Nephron progenitor cell (in vitro differentiated cells): ENCODE results near the gene RACK1.

Source experiments
- DNase-seq: peaks from one replicate; pipeline ENCODE4 v3.0.0; 2021
- H3K27ac Mint-ChIP-seq: 2 replicates; pipeline ENCODE4 v1.8.0; 2021; ENCODE audit warnings: mild to moderate bottlenecking, moderate library complexity, mixed read lengths
- H3K27me3 Mint-ChIP-seq: 2 replicates; pipeline ENCODE4 v1.8.0; 2021; ENCODE audit warnings: mild to moderate bottlenecking, low read depth, mixed read lengths; ENCODE audit not compliant: poor library complexity
- H3K36me3 Mint-ChIP-seq: 2 replicates; pipeline ENCODE4 v1.8.0; 2021; ENCODE audit warnings: low read depth, mixed read lengths
- H3K4me1 Mint-ChIP-seq: 2 replicates; pipeline ENCODE4 v1.8.0; 2021; ENCODE audit warnings: mixed read lengths
- H3K4me3 Mint-ChIP-seq: 2 replicates; pipeline ENCODE4 v1.8.0; 2021; ENCODE audit warnings: mild to moderate bottlenecking, moderate library complexity, mixed read lengths
- H3K9me3 Mint-ChIP-seq: 2 replicates; pipeline ENCODE4 v1.8.0; 2021; ENCODE audit warnings: mild to moderate bottlenecking, moderate library complexity, mixed read lengths
- CTCF ChIP-seq: fragments of 200-600 bp; sonication (generic); IDR thresholded peaks from 2 replicates; pipeline ENCODE4 v1.5.0; 2021; ENCODE audit warnings: antibody characterized with exemption

Gene RACK1

DNA sequence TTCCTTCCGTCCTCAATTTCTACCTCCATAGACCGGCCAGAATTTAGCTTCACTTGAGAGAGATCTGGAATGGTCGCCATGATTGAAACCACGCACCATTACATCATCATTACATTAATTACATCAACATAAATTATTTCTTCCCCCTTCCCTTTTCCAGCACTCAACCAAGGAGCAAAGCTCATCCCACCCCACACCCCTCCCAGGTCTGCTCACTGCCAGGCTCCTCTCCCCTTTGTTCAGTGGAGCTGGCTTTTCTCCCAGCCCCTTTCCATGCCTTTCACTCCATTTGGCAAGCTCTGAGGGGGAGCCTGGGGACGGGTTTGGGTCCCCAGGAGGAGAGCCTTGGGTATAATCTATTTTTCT, 8.4 kb downstream of the RACK1 start:
- H3K36me3 Mint-ChIP-seq = peaks cover 51% of the 10 kb centered on the region
- no peak for DNase-seq
- no peak overlapping the region for H3K4me3 Mint-ChIP-seq
- TF ChIP-seq CTCF = no peak
- H3K27me3 Mint-ChIP-seq = peaks cover 5% of the 10 kb centered on the region
- no peaks in the 10 kb centered on the region for H3K9me3 Mint-ChIP-seq
- peaks cover 10% of the 10 kb centered on the region for H3K4me1 Mint-ChIP-seq
- H3K27ac Mint-ChIP-seq = peak overlapping the region; percentile 96

GRCh38 chr5:181234455-181235306, 9.0 kb downstream of the RACK1 start:
- Mint-ChIP-seq H3K9me3 (no peaks in the 10 kb centered on the region), H3K27ac (peak overlapping the region; percentile 96), H3K36me3 (peaks cover 54% of the 10 kb centered on the region), H3K27me3 (peaks cover 5% of the 10 kb centered on the region), H3K4me3 (no peak overlapping the region), H3K4me1 (peaks cover 10% of the 10 kb centered on the region)
- no peak for TF ChIP-seq CTCF
- DNase-seq = no peak

DNA sequence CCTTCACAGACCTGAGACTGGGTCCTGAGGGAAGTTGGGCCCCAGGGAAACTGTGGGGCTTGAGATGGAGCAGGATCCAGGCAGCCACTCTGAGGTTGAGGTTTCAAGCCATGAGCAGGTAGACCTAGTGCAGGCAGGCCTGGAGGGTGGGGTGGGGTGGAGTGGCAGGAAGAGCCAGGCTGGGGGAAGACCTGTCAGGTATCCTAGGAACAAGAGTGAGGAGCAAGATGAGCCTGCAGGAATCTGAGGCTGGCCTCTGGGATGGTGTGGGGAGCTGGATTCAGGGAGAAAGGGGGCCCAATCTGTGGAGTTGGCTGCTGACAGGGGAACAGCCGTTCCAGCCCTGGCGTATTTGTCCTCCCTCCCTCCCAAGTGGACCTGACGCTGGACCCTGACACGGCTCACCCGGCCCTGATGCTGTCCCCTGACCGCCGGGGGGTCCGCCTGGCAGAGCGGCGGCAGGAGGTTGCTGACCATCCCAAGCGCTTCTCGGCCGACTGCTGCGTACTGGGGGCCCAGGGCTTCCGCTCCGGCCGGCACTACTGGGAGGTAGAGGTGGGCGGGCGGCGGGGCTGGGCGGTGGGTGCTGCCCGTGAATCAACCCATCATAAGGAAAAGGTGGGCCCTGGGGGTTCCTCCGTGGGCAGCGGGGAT, 9.8 kb downstream of the RACK1 start:
- TF ChIP-seq CTCF = no peak
- peaks cover 7% of the 10 kb centered on the region for H3K27me3 Mint-ChIP-seq
- no peak overlapping the region for H3K4me3 Mint-ChIP-seq
- no peak for DNase-seq
- no peaks in the 10 kb centered on the region for H3K9me3 Mint-ChIP-seq
- H3K4me1 Mint-ChIP-seq = peaks cover 3% of the 10 kb centered on the region
- H3K36me3 Mint-ChIP-seq = peaks cover 54% of the 10 kb centered on the region
- H3K27ac Mint-ChIP-seq = peak overlapping the region; percentile 92

GRCh38 chr5:181233088-181233800, 10.5 kb downstream of the RACK1 start:
- H3K36me3 Mint-ChIP-seq = peaks cover 47% of the 10 kb centered on the region

GRCh38 chr5:181232593-181232992, 11.1 kb downstream of the RACK1 start:
- peak overlapping the region; percentile 92 for H3K27ac Mint-ChIP-seq
- no peak for DNase-seq
- H3K27me3 Mint-ChIP-seq = peaks cover 2% of the 10 kb centered on the region
- H3K9me3 Mint-ChIP-seq = no peaks in the 10 kb centered on the region
- no peak for TF ChIP-seq CTCF
- H3K4me3 Mint-ChIP-seq = no peak overlapping the region
- H3K4me1 Mint-ChIP-seq = no peaks in the 10 kb centered on the region
- peaks cover 40% of the 10 kb centered on the region for H3K36me3 Mint-ChIP-seq

More at GRCh38 chr5:181233088-181233800, 10.5 kb downstream of the RACK1 start:
- no peak for DNase-seq
- Mint-ChIP-seq H3K9me3 (no peaks in the 10 kb centered on the region), H3K27ac (peak overlapping the region; percentile 92), H3K4me3 (no peak overlapping the region), H3K27me3 (peaks cover 3% of the 10 kb centered on the region), H3K4me1 (no peaks in the 10 kb centered on the region)
- no peak for TF ChIP-seq CTCF
